Ishikawa (cell line): ENCODE data around the gene COG5.

Experiments
- CEBPB ChIP-seq: IDR thresholded peaks from 2 replicates; pipeline ENCODE4 v1.6.1; 2012
- CREB1 ChIP-seq: IDR thresholded peaks from 2 replicates; pipeline ENCODE4 v1.6.1; 2012; ENCODE audit warnings: low read depth
- EGR1 ChIP-seq: IDR thresholded peaks from 2 replicates; pipeline ENCODE4 v1.6.1; 2012
- EP300 ChIP-seq: IDR thresholded peaks from 2 replicates; pipeline ENCODE4 v1.6.1; 2012; ENCODE audit warnings: borderline replicate concordance
- FOXM1 ChIP-seq: IDR thresholded peaks from 2 replicates; pipeline ENCODE4 v1.6.1; 2012; ENCODE audit warnings: low read depth, borderline replicate concordance
- NFIC ChIP-seq: IDR thresholded peaks from 2 replicates; pipeline ENCODE4 v1.6.1; 2012
- RAD21 ChIP-seq: IDR thresholded peaks from 2 replicates; pipeline ENCODE4 v1.6.1; 2012; ENCODE audit warnings: low read depth
- REST ChIP-seq: IDR thresholded peaks from 2 replicates; pipeline ENCODE4 v1.6.1; 2012; ENCODE audit warnings: low read depth, mild to moderate bottlenecking
- TAF1 ChIP-seq: IDR thresholded peaks from 2 replicates; pipeline ENCODE4 v1.6.1; 2012; ENCODE audit warnings: low read depth, mild to moderate bottlenecking
- TCF12 ChIP-seq: IDR thresholded peaks from 2 replicates; pipeline ENCODE4 v1.6.1; 2012; ENCODE audit warnings: low read depth
- TEAD4 ChIP-seq: IDR thresholded peaks from 2 replicates; pipeline ENCODE4 v1.6.1; 2012
- YY1 ChIP-seq: IDR thresholded peaks from 2 replicates; pipeline ENCODE4 v1.6.1; 2012; ENCODE audit warnings: low read depth
- ZBTB7A ChIP-seq: IDR thresholded peaks from 2 replicates; pipeline ENCODE4 v1.6.1; 2012; ENCODE audit warnings: low read depth
- TF ChIP-seq, protein P1 (sequence below): IDR thresholded peaks from 2 replicates; pipeline ENCODE4 v1.6.1; 2012
- TF ChIP-seq, protein P2 (sequence below): IDR thresholded peaks from 2 replicates; pipeline ENCODE4 v1.6.1; 2012

COG5 gene

GRCh38 chr7:107592361-107593024 lies 28.8 kb upstream of the COG5 start:
- TF ChIP-seq RAD21 (no peak), CEBPB (no peak), YY1 (no peak), REST (no peak), ZBTB7A (no peak)
- TF ChIP-seq, protein P1, sequence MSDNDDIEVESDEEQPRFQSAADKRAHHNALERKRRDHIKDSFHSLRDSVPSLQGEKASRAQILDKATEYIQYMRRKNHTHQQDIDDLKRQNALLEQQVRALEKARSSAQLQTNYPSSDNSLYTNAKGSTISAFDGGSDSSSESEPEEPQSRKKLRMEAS: no peak
- TF ChIP-seq, protein P2, sequence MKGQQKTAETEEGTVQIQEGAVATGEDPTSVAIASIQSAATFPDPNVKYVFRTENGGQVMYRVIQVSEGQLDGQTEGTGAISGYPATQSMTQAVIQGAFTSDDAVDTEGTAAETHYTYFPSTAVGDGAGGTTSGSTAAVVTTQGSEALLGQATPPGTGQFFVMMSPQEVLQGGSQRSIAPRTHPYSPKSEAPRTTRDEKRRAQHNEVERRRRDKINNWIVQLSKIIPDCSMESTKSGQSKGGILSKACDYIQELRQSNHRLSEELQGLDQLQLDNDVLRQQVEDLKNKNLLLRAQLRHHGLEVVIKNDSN: no peak

DNA sequence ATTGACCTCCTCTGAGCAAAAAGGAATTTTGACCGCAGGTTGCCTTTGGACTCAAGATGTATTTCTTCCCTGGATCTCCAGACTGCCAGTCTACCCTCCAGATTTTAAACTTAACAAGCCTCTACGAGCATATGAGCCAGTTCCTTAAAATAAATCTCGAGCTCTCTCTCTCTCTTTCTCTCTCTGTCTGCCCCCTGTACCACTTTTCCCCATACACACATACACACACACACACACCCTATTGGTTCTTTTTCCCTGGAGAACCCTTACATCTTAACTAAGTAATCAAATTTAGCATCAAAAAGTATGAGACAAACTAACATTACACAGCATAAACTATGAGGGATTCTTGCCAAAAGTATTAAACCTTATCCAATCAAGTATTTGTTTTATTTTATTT lies 27.7 kb upstream of the COG5 start:
- TF ChIP-seq, protein P1: no peak
- TF ChIP-seq EP300 (no peak), REST (no peak), NFIC (no peak), FOXM1 (no peak), CREB1 (no peak), TAF1 (no peak), TCF12 (no peak), TEAD4 (no peak), EGR1 (no peak), RAD21 (no peak), CEBPB (no peak), YY1 (no peak), ZBTB7A (no peak)
- TF ChIP-seq, protein P2: no peak

DNA sequence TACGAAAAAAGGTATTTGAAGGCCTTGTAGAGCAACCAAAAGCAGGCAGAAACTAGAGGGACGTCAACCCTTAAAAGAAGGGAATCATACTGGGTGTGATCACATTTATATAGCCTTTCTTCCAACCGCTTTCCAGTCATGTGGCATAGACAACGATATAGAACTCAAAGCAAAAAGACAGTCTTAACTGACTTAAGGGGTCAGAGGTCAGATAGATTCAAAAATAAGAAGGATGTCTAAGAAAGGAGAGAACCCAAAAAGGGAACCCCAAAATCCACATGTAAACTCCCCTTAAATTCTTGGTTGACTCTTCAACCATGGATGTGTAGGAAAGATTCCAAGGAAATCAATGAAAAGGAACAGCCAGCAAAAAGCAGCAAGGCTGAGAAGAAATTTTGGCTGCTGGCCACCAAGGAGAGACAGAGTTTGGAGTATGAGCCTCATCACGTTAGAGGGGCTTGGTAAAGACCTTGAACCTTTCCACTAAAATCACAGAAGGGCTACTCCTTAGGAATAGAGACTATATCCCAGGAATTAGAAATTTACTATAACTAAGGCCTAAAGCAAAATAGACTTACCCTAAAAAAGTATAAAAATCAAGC lies 24.9 kb upstream of the COG5 start:
- TF ChIP-seq TEAD4: no peak
- no peak for TF ChIP-seq CREB1
- no peak for TF ChIP-seq ZBTB7A
- no peak for TF ChIP-seq EGR1
- TF ChIP-seq CEBPB: no peak
- no peak for TF ChIP-seq FOXM1
- no peak for TF ChIP-seq RAD21
- no peak for TF ChIP-seq NFIC
- TF ChIP-seq REST: no peak

- no peak for TF ChIP-seq CREB1
- TF ChIP-seq, protein P1: no peak
- TF ChIP-seq NFIC: no peak
- TF ChIP-seq TAF1: no peak
- TF ChIP-seq RAD21: no peak
- no peak for TF ChIP-seq FOXM1
- no peak for TF ChIP-seq TCF12
- TF ChIP-seq EGR1: no peak
Measured at GRCh38 chr7:107584716-107585115, 21.0 kb upstream of the COG5 start.
